Measurements from ENCODE around the gene GYS1.

DNA sequence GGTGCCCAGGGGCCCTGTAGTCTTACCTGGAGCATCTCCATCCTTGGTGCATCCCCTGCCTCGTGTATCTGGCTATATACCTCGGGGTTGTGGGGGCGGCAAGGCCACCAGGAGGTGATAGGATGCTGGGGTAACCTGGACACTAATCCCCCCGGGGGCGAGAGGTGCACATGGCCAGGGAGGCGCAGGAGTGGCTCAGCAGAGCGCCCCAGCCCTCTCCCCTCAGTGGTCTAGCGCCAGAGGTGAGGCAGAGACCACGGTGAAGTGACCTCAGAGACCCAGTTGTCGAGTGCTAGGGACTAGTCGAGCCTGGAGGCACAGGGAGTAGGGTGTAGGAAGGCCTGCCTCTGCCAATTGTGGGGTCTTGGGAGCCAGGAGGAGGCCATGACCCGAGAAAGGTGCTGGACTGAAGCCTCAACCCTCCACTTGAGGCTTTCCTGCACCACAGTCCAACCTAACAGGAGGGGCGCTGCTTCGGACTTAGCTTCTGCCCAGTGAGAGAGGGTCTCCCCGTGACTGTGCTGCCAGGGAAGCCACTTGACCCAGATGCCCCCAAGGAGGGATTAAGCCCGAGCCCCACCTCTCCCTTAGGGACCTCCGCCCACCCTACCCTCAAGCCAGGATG lies 24.0 kb upstream of the GYS1 start, which contains the start of gene LHB:
- TF ChIP-seq, protein P1, sequence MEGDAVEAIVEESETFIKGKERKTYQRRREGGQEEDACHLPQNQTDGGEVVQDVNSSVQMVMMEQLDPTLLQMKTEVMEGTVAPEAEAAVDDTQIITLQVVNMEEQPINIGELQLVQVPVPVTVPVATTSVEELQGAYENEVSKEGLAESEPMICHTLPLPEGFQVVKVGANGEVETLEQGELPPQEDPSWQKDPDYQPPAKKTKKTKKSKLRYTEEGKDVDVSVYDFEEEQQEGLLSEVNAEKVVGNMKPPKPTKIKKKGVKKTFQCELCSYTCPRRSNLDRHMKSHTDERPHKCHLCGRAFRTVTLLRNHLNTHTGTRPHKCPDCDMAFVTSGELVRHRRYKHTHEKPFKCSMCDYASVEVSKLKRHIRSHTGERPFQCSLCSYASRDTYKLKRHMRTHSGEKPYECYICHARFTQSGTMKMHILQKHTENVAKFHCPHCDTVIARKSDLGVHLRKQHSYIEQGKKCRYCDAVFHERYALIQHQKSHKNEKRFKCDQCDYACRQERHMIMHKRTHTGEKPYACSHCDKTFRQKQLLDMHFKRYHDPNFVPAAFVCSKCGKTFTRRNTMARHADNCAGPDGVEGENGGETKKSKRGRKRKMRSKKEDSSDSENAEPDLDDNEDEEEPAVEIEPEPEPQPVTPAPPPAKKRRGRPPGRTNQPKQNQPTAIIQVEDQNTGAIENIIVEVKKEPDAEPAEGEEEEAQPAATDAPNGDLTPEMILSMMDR (conservative IDR thresholded peaks at IDR 0.05; ENCODE audit: low read length): no peak
- no peak for TF ChIP-seq EZH2phosphoT487 (IDR thresholded peaks at IDR 0.05; ENCODE audit: borderline replicate concordance)

Measured in Loucy (cell line).